Activated CD4-positive, alpha-beta T cell treated with anti-CD3 and anti-CD28 coated beads, Interleukin-2, amount 50 U/mL, for 4 hours (primary cell): ENCODE results near the gene TMEM135.
A peak's percentile ranks its signal among the peaks of the same experiment; 100 is the strongest.
"Not testable (repeated sequence)": the region's sequence is repeated elsewhere in the genome, so short reads cannot be mapped to it uniquely, and the experiment has no call there.

Source experiments
- DNase-seq, 2 experiments: peaks; one replicate each; pipeline ENCODE4 v3.0.0-alpha.2; 2020

TMEM135 gene

GRCh38 chr11:87081358-87081757 lies 43.6 kb downstream of the TMEM135 start:
- DNase-seq: no peak

DNA sequence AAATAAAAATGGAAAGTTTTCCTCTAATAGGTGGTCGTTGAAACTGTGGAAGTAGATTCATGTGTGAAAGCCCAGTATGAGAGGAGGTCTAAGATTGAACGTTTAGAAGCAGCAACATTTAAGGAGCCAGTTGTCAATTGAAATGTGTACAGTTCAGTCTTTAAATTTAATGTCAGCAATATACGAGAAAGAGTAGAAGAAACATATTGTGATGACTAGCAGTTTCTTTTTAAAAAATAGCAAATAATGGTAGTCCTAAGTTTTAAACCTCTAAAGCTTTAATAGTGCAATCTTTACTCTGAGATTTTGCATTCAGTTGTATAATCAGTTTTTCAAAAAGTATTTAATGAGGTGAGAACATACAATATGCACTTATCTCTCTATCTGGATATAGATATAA lies 44.9 kb downstream of the TMEM135 start:
- no peak for DNase-seq

- no peak for DNase-seq
Observed at GRCh38 chr11:87083029-87083428, 45.3 kb downstream of the TMEM135 start.

GRCh38 chr11:87092159-87092558 lies 54.4 kb downstream of the TMEM135 start:
- DNase-seq: no peak

- DNase-seq: no peak
Observed at GRCh38 chr11:87092567-87092966, 54.8 kb downstream of the TMEM135 start.

DNA sequence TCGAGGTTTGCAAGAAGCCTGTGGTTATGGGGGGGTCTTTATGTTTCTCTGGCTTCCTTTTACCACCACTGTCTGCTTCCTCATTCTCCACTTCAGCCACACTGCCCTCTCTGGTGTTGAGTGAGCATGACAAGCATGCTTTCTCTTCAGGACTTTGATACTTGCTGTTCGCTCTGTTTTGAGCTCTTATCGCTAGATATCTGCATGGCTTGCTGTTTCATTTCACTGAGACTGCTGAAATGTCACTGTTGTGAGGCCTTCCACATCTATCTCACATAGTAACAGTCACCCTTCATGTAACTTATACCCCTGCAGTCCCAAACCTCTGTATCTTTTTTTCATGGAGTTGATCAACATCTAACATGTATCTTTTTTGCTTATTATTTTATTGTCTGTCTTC lies 59.8 kb downstream of the TMEM135 start:
- peak; percentile 11 to 12 for DNase-seq

GRCh38 chr11:87101956-87102580 lies 64.3 kb downstream of the TMEM135 start:
- DNase-seq: no peak

- DNase-seq: not testable (repeated sequence)
Observed at GRCh38 chr11:87105826-87106225, 68.1 kb downstream of the TMEM135 start.

GRCh38 chr11:87107379-87107778 lies 69.6 kb downstream of the TMEM135 start:
- not testable (repeated sequence) for DNase-seq

DNA sequence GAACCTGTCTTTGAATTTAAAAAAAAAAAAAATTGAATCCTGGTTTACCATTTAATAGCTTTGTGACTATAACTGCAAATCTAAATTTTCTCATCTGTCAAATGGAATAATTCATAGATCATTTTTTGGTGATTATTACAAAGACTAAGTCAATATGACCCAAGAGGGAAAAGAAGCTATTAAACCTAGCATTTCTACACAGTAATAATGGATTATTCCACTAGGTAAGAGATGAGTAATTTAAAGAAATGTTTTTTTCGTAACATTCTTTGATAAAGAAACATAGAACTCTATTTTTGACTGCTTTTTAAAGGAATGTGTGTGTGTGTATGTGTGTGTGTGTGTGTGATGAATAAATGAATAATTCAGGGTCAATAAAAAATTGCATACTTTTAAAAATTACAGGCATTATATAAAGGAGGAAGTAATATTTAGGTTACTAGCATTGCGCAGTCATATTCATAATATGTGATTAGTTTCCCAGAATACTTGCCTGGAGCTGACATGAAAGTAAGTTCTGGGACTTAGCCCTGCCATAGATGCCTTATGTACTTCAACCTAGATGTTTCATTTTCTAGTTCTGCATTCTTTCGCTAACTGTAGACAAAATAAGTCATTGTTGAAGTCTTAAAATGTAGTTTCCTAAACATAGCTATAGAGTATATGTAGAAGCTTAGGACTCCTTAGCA lies 72.9 kb downstream of the TMEM135 start:
- DNase-seq: no peak

DNA sequence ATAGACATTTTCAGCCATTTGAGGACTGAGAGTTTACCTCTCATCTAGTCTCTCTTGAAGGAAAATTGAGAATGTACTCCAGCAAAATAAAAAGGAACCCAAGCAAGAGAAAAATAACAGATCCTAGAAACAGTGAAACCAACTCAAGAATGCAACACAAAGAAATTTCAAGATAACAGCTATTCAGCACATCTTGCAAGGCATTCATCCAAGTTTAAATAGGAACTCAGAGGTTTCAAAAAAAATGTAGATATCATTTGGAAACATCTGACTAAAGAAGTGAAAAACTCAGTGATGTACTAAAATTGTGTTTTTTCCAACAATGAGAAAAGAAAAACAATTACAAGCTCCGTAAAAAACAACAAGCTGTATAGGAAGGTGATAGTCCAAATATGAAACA lies 76.4 kb downstream of the TMEM135 start:
- DNase-seq: no peak

DNA sequence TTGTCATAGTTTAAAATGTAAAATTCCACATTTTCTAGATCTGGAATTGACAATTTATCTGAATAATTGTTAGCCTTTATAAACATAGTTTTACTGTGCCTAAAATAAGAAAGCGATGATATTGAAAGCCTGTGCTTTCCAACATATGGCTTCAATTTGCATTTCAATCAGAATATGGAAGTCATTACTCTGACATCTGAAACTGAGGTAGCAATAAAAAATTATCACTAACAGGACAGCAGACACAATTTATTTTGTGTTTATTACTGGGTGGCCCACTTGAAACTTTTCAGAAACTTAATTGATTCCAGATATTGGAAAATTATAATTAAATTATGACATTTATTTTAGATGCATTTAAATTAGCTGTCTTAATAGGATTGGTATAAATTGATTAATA lies 78.5 kb downstream of the TMEM135 start:
- DNase-seq: no peak

- no peak for DNase-seq
Observed at GRCh38 chr11:87120937-87121336, 83.2 kb downstream of the TMEM135 start.

GRCh38 chr11:87122852-87123251 lies 85.1 kb downstream of the TMEM135 start:
- no peak for DNase-seq

DNA sequence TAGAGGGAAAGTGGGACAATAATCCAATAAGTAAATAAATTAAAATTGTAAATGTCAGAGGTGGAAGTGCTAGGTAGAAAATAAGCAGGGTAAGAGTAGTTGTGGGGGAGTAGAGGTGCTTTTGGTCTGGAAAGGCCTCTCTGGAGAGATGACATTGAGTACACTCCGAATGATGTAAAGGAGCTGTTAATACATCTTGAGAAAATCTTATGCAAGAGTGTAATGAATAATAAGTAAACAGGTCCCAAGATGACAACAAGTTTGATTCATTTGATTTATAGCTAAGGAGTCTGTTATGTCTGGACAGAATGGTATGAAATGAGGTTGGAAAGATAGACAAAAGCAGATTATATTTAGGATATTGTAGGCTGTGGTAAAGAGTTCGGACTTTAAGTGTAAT lies 87.5 kb downstream of the TMEM135 start:
- no peak for DNase-seq

GRCh38 chr11:87127101-87127500 lies 89.4 kb downstream of the TMEM135 start:
- no peak for DNase-seq

GRCh38 chr11:87128372-87128771 lies 90.6 kb downstream of the TMEM135 start:
- DNase-seq: no peak

DNA sequence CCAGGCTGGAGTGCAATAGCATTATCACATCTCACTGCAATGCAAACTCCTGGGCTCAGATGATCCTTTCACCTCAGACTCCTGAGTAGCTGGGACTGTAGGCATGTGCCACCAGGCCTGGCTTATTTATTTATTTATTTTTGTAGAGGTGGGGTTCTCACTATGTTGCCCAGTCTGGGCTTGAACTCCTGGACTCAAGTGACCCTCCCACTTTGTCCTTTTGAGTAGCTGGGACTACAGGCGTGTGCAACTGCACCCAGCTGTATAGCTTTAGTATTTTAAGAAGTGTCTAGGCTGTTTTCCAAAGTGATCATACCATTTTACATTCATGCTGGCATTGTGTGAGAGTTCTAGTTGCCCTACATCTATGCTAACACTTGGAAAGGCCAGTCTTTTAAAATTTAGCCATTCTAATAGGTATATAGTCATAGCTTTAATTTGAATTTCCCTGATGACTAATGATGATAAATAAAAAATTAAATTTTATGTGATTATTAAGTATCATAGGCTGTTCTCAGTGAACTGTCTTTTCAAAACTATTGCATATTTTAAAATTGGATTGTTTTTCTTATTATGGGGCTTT lies 96.9 kb downstream of the TMEM135 start:
- no peak for DNase-seq

DNA sequence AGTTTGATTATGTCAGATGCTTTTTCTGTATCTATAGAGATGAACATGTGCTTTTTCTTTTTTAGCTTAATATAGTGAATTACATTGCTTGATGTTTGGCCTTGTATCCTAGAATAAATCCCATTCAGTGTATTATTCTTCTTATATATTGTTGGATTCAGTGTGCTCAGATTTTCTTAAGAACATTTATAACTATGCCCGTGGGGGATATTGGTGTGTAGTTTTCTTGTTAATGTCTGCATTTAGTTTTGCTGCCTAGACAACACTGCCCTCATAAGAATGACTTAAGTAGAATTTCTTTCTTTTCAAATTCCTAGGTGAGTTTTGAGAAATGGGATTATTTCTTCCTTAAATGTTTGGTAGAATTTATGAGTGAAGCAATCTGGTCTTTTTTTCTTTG lies 98.5 kb downstream of the TMEM135 start:
- no peak for DNase-seq

- DNase-seq: no peak
Observed at GRCh38 chr11:87137711-87138110, 100.0 kb downstream of the TMEM135 start.

GRCh38 chr11:87139475-87139874 lies 101.7 kb downstream of the TMEM135 start:
- no peak for DNase-seq

DNA sequence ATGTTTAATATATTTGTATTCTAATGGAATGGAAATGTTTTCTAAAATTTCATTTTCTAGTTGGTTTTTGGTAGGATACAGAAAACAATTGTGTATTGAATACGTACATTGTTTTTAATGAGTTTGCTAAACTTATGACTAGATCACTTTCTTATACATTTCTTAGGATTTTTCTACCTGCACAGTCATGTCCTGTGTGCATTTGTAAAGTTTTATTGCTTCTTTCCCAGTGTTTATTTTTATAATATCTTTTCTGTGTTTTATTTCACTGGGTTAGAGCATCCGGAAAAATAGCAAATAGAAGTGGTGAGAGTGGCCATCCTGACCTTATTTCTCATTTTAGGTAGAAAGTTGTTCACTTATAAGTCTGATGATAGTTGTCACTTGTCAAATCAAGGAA lies 103.6 kb downstream of the TMEM135 start:
- no peak for DNase-seq

GRCh38 chr11:87141980-87142514 lies 104.3 kb downstream of the TMEM135 start:
- DNase-seq: no peak

GRCh38 chr11:87142594-87142993 lies 104.9 kb downstream of the TMEM135 start:
- no peak for DNase-seq
